IMR-90 (cell line): ENCODE results near the gene KIAA0825. TPM values are rescaled to one million over a fixed set of nuclear protein-coding genes. Genes with fewer than 3 reads are reported as not detected.

Source experiments
- ATAC-seq: fragments of 200-7000 bp; cut with Tn5 transposase; 2 replicates; pipeline ENCODE4 v1.9.1; 2020; ENCODE audit warnings: low read depth, mild to moderate bottlenecking, moderate library complexity
- BruUV-seq: library from RNA; stranded (reverse); fragments of 400-500 nt; replicated peaks from 2 replicates; lab custom pipeline; 2021; lab: Mats Ljungman, UMichigan
- CTCF ChIA-PET: fragments of 300-600 bp; formaldehyde crosslinking; extraction: SDS; loops from one replicate; lab custom pipeline; 2021; ENCODE audit warnings: antibody characterized with exemption; lab: Yijun Ruan, JAX
- POLR2A ChIA-PET: fragments of 300-600 bp; sonication (Branson Sonifier 250); formaldehyde crosslinking; loops from one replicate; lab custom pipeline; 2022; ENCODE audit warnings: antibody characterized with exemption; ENCODE audit not compliant: unreplicated experiment; lab: Charles Lee
- DNase-seq: peaks from one replicate; pipeline ENCODE4 v3.0.0; 2013
- H2AFZ ChIP-seq: replicated peaks from 2 replicates; pipeline ENCODE3; 2013; ENCODE audit warnings: low read length, mild to moderate bottlenecking; ENCODE audit not compliant: poor library complexity
- H2AK5ac ChIP-seq: 2 replicates; pipeline ENCODE4 v1.6.1; 2013; ENCODE audit warnings: low read depth, low read length, inconsistent platforms
- H2AK9ac ChIP-seq: replicated peaks from 2 replicates; pipeline ENCODE3; 2013; ENCODE audit warnings: mild to moderate bottlenecking, low read depth, low read length, moderate library complexity; ENCODE audit not compliant: poor library complexity
- H2BK120ac ChIP-seq: 2 replicates; pipeline ENCODE4 v1.6.1; 2013; ENCODE audit warnings: low read depth, low read length, inconsistent platforms
- H2BK15ac ChIP-seq: 3 replicates; pipeline ENCODE4 v1.6.1; 2013; ENCODE audit warnings: low read depth, low read length, inconsistent platforms
- H2BK20ac ChIP-seq: 2 replicates; pipeline ENCODE4 v1.6.1; 2013; ENCODE audit warnings: low read depth, mild to moderate bottlenecking, inconsistent platforms, low read length, moderate library complexity
- H2BK5ac ChIP-seq: 2 replicates; pipeline ENCODE4 v1.6.1; 2013; ENCODE audit warnings: mild to moderate bottlenecking, low read depth, low read length, inconsistent platforms; ENCODE audit not compliant: poor library complexity, severe bottlenecking
- H3K14ac ChIP-seq: replicated peaks from 2 replicates; pipeline ENCODE4 v1.6.1; 2013; ENCODE audit warnings: low read depth, low read length, inconsistent platforms
- H3K18ac ChIP-seq: 2 replicates; pipeline ENCODE4 v1.6.1; 2013; ENCODE audit warnings: low read depth, low read length, control low read depth
- H3K23ac ChIP-seq: 2 replicates; pipeline ENCODE4 v1.6.1; 2013; ENCODE audit warnings: low read depth, low read length, inconsistent platforms
- H3K27ac ChIP-seq: 2 replicates; pipeline ENCODE4 v1.5.1; 2013; ENCODE audit warnings: mild to moderate bottlenecking, control low read depth, low read length; ENCODE audit not compliant: insufficient read depth
- H3K27me3 ChIP-seq: 2 replicates; pipeline ENCODE4 v1.6.1; 2013; ENCODE audit warnings: low read length; ENCODE audit not compliant: control insufficient read depth, insufficient read depth
- H3K36me3 ChIP-seq: 2 replicates; pipeline ENCODE4 v1.6.1; 2013; ENCODE audit warnings: low read length, mixed read lengths; ENCODE audit not compliant: control insufficient read depth, insufficient read depth
- H3K4ac ChIP-seq: 2 replicates; pipeline ENCODE4 v1.6.1; 2013; ENCODE audit warnings: low read depth, low read length, inconsistent platforms
- H3K4me1 ChIP-seq: 2 replicates; pipeline ENCODE4 v1.6.1; 2013; ENCODE audit warnings: low read length, mixed read lengths; ENCODE audit not compliant: control insufficient read depth, insufficient read depth
- H3K4me2 ChIP-seq: 2 replicates; pipeline ENCODE4 v1.6.1; 2013; ENCODE audit warnings: low read depth, mild to moderate bottlenecking, control low read depth, low read length, moderate library complexity
- H3K4me3 ChIP-seq: 2 replicates; pipeline ENCODE4 v1.5.1; 2013; ENCODE audit warnings: low read depth, mild to moderate bottlenecking, control low read depth, low read length, moderate library complexity; ENCODE audit not compliant: insufficient read depth
- H3K56ac ChIP-seq: 2 replicates; pipeline ENCODE4 v1.6.1; 2013; ENCODE audit warnings: low read length, inconsistent platforms; ENCODE audit not compliant: insufficient read depth; ENCODE audit errors: extremely low read depth
- H3K79me1 ChIP-seq, 2 experiments: 2 replicates each; pipeline ENCODE4 v1.6.1; 2013; ENCODE audit warnings: low read length in 2 of 2, inconsistent platforms in 1 of 2, low read depth in 1 of 2
- H3K9ac ChIP-seq: 2 replicates; pipeline ENCODE4 v1.6.1; 2013; ENCODE audit warnings: low read depth, low read length, control low read depth
- H3K9me1 ChIP-seq: 2 replicates; pipeline ENCODE4 v1.6.1; 2013; ENCODE audit warnings: low read length, inconsistent platforms; ENCODE audit not compliant: insufficient read depth
- H3K9me3 ChIP-seq: 2 replicates; pipeline ENCODE4 v1.6.1; 2013; ENCODE audit warnings: low read length; ENCODE audit not compliant: control insufficient read depth, insufficient read depth
- H4K20me1 ChIP-seq: 2 replicates; pipeline ENCODE4 v1.6.1; 2013; ENCODE audit warnings: low read length, inconsistent platforms; ENCODE audit not compliant: insufficient read depth
- H4K5ac ChIP-seq: 2 replicates; pipeline ENCODE4 v1.6.1; 2013; ENCODE audit warnings: mild to moderate bottlenecking, low read depth, low read length, control low read depth
- H4K8ac ChIP-seq, 2 experiments: 2 replicates each; pipeline ENCODE4 v1.6.1; 2013; ENCODE audit warnings: low read depth in 2 of 2, low read length in 2 of 2, control low read depth in 1 of 2, inconsistent platforms in 1 of 2
- H4K91ac ChIP-seq: 2 replicates; pipeline ENCODE4 v1.6.1; 2013; ENCODE audit warnings: low read depth, low read length, inconsistent platforms; ENCODE audit not compliant: insufficient read depth
- CEBPB ChIP-seq: IDR thresholded peaks from 2 replicates; pipeline ENCODE4 v1.6.1; 2012; ENCODE audit warnings: low read depth, low read length, improper control_type of control experiment
- FOS ChIP-seq: fragments of 150-350 bp; IDR thresholded peaks from 2 replicates; pipeline ENCODE4 v1.6.1; 2016; ENCODE audit warnings: low read depth, low read length
- MXI1 ChIP-seq: IDR thresholded peaks from 2 replicates; pipeline ENCODE4 v1.6.1; 2012; ENCODE audit warnings: low read depth, mild to moderate bottlenecking, low read length, moderate library complexity, borderline replicate concordance
- WGBS, 2 experiments: methylation state at CpG; one replicate each; pipeline versions ENCODE4 v1.1.5 to v1.1.7; 2013; ENCODE audit warnings: missing lambda C conversion rate in 2 of 2; ENCODE audit not compliant: insufficient read length in 1 of 2; ENCODE audit errors: extremely low coverage in 2 of 2; 5-methylcytosine and 5-hydroxymethylcytosine counted together
- dilution Hi-C: fragments of 300-500 bp; cut with HindIII; formaldehyde crosslinking; loops from one replicate; pipeline ENCODE4 v1.14.3; 2018; ENCODE audit warnings: low sequenced_read_pairs; ENCODE audit not compliant: unreplicated experiment
- in situ Hi-C: fragments of 300-500 bp; cut with MboI; formaldehyde crosslinking; loops from 3 replicates; pipeline ENCODE4 v1.14.3; 2019; ENCODE audit warnings: low sequenced_read_pairs, inconsistent platforms, mixed read lengths
- intact Hi-C: fragments of 100-400 bp; cut with micrococcal nuclease; formaldehyde crosslinking; loops from 2 replicates; pipeline ENCODE4 v1.10.0; 2022
- polyA plus RNA-seq, 3 experiments: library from polyadenylated mRNA; depleted of rRNA; stranded (reverse); fragments of >200 nt; gene quantifications; 2 replicates each; pipeline ENCODE4 v1.2.3, GENCODE V29; 2012; ENCODE audit warnings: low replicate concordance in 1 of 3
- total RNA-seq: library from RNA; depleted of rRNA; stranded (reverse); fragments of >200 nt; gene quantifications from 2 replicates; pipeline ENCODE4 v1.2.3, GENCODE V29; 2012
- TF ChIP-seq, protein P1 (sequence below): conservative IDR thresholded peaks from 2 replicates; pipeline ENCODE4 v1.5.1; 2012; ENCODE audit warnings: mild to moderate bottlenecking, low read depth, low read length, improper control_type of control experiment
- TF ChIP-seq, protein P2 (sequence below): fragments of 150-350 bp; IDR thresholded peaks from 2 replicates; pipeline ENCODE4 v1.6.1; 2016; ENCODE audit warnings: low read depth, mild to moderate bottlenecking, low read length, moderate library complexity, borderline replicate concordance

The KIAA0825 gene
- total and polyA plus RNA-seq, 2 of the 4 experiments (the other 2 are of a cell fraction), result 0.46 to 1.8 TPM

GRCh38 chr5:94621763-94622162, 3.4 kb upstream of the KIAA0825 start:
- dilution Hi-C loops, result no loop called here
- no peak overlapping the region for H4K91ac ChIP-seq
- no CpG with 5 or more reads among the region's 5 CpGs for WGBS, 2 experiments

More at GRCh38 chr5:94621763-94622162, 3.4 kb upstream of the KIAA0825 start:
- Histone ChIP-seq H3K4me3 (no peak overlapping the region), H3K36me3 (no peaks in the 10 kb centered on the region), H3K27ac (no peak overlapping the region), H3K14ac (no peak overlapping the region), H2BK20ac (no peak overlapping the region), H2BK120ac (no peak overlapping the region), H3K4me1 (peaks cover 2% of the 10 kb centered on the region; the same call in 1 of the 2 replicates), H2AFZ (no peak overlapping the region), H3K9ac (no peak overlapping the region), H3K56ac (no peak overlapping the region), H3K23ac (0 out of 2 replicates have a peak overlapping the region, but pooled peaks have one; percentile 0), H4K8ac (peak overlapping the region in 1 of 2 experiments; percentile 53; a peak in 2 of 4 replicates), H2AK5ac (no peak overlapping the region), H2BK5ac (peak overlapping the region; percentile 5), H4K20me1 (no peaks in the 10 kb centered on the region), H3K79me1 (peaks cover 4 to 21% of the 10 kb centered on the region in 2 experiments; a peak in 3 of 4 replicates), H3K4ac (no peak overlapping the region), H3K9me1 (0 out of 2 replicates have a peak, but pooled peaks cover 2% of the 10 kb centered on the region), H2AK9ac (no peak overlapping the region), H3K27me3 (no peaks in the 10 kb centered on the region), H4K5ac (no peak overlapping the region), H2BK15ac (no peak overlapping the region), H3K4me2 (peak overlapping the region; percentile 5; the same call in 1 of the 2 replicates), H3K9me3 (no peaks in the 10 kb centered on the region), H3K18ac (no peak overlapping the region)
- ATAC-seq (no peak), DNase-seq (no peak)
- in situ Hi-C loops, result no loop called here
- TF ChIP-seq FOS, result no peak
- TF ChIP-seq, protein P1, sequence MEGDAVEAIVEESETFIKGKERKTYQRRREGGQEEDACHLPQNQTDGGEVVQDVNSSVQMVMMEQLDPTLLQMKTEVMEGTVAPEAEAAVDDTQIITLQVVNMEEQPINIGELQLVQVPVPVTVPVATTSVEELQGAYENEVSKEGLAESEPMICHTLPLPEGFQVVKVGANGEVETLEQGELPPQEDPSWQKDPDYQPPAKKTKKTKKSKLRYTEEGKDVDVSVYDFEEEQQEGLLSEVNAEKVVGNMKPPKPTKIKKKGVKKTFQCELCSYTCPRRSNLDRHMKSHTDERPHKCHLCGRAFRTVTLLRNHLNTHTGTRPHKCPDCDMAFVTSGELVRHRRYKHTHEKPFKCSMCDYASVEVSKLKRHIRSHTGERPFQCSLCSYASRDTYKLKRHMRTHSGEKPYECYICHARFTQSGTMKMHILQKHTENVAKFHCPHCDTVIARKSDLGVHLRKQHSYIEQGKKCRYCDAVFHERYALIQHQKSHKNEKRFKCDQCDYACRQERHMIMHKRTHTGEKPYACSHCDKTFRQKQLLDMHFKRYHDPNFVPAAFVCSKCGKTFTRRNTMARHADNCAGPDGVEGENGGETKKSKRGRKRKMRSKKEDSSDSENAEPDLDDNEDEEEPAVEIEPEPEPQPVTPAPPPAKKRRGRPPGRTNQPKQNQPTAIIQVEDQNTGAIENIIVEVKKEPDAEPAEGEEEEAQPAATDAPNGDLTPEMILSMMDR, result no peak
- TF ChIP-seq, protein P2, sequence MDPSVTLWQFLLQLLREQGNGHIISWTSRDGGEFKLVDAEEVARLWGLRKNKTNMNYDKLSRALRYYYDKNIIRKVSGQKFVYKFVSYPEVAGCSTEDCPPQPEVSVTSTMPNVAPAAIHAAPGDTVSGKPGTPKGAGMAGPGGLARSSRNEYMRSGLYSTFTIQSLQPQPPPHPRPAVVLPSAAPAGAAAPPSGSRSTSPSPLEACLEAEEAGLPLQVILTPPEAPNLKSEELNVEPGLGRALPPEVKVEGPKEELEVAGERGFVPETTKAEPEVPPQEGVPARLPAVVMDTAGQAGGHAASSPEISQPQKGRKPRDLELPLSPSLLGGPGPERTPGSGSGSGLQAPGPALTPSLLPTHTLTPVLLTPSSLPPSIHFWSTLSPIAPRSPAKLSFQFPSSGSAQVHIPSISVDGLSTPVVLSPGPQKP, result no peak
- no peak for TF ChIP-seq MXI1
- TF ChIP-seq CEBPB, result no peak
- intact Hi-C loops, result no loop called here
- POLR2A ChIA-PET, result no interaction called here
- BruUV-seq, result no TSS peak
- CTCF ChIA-PET, result interaction anchor here (0.7 kb wide), 1 partner anchor 44 kb away, joined by 3 read pairs; no protein-coding TSS in a partner anchor
